Astrocyte (in vitro differentiated cells and primary cell): Measurements from ENCODE around the gene ARHGDIA. TPM values are rescaled to one million over a fixed set of nuclear protein-coding genes. Genes with fewer than 3 reads are reported as not detected.

Experiments used
- DNase-seq: peaks from one replicate; pipeline ENCODE4 v3.0.0-alpha.2; 2010; ENCODE audit warnings: low read depth
- FAIRE-seq: peaks from 2 replicates; lab custom pipeline; 2011; peaks lifted over from hg19 to GRCh38; lab: Jason Lieb, UNC
- H2AFZ ChIP-seq: 2 replicates; pipeline ENCODE4 v1.6.0; 2012; ENCODE audit warnings: low read depth, low read length, inconsistent platforms
- H3K27ac ChIP-seq: 2 replicates; pipeline ENCODE4 v1.5.1; 2011; ENCODE audit warnings: low read depth, low read length, inconsistent platforms
- H3K27me3 ChIP-seq: 2 replicates; pipeline ENCODE4 v1.6.0; 2011; ENCODE audit warnings: low read length, inconsistent platforms; ENCODE audit not compliant: insufficient read depth
- H3K36me3 ChIP-seq: 2 replicates; pipeline ENCODE4 v1.5.1; 2011; ENCODE audit warnings: low read length, inconsistent platforms; ENCODE audit not compliant: insufficient read depth
- H3K4me1 ChIP-seq: 2 replicates; pipeline ENCODE4 v1.5.1; 2011; ENCODE audit warnings: low read length, inconsistent platforms; ENCODE audit not compliant: insufficient read depth
- H3K4me2 ChIP-seq: 2 replicates; pipeline ENCODE4 v1.6.0; 2012; ENCODE audit warnings: low read length, inconsistent platforms
- H3K4me3 ChIP-seq: 2 replicates; pipeline ENCODE4 v1.5.1; 2011; ENCODE audit warnings: low read depth, mild to moderate bottlenecking, low read length, inconsistent platforms; ENCODE audit not compliant: insufficient read depth
- H3K79me2 ChIP-seq: 2 replicates; pipeline ENCODE4 v1.6.0; 2012; ENCODE audit warnings: mild to moderate bottlenecking, low read length, inconsistent platforms; ENCODE audit not compliant: insufficient read depth
- H3K9ac ChIP-seq: 2 replicates; pipeline ENCODE4 v1.6.0; 2012; ENCODE audit warnings: mild to moderate bottlenecking, low read length, inconsistent platforms
- H3K9me3 ChIP-seq: 2 replicates; pipeline ENCODE4 v1.5.1; 2012; ENCODE audit warnings: low read depth, mild to moderate bottlenecking, low read length, inconsistent platforms; ENCODE audit not compliant: insufficient read depth
- H4K20me1 ChIP-seq: 2 replicates; pipeline ENCODE4 v1.6.0; 2012; ENCODE audit warnings: low read length, inconsistent platforms; ENCODE audit not compliant: insufficient read depth
- H3K27ac Mint-ChIP-seq: one replicate; pipeline ENCODE4 v1.8.0; 2021; ENCODE audit warnings: mild to moderate bottlenecking, mixed read lengths; ENCODE audit not compliant: unreplicated experiment
- H3K27me3 Mint-ChIP-seq: one replicate; pipeline ENCODE4 v1.8.0; 2021; ENCODE audit warnings: low read depth, mixed read lengths; ENCODE audit not compliant: unreplicated experiment
- H3K36me3 Mint-ChIP-seq: one replicate; pipeline ENCODE4 v1.8.0; 2021; ENCODE audit warnings: low read depth, mixed read lengths; ENCODE audit not compliant: unreplicated experiment
- H3K4me1 Mint-ChIP-seq: one replicate; pipeline ENCODE4 v1.8.0; 2021; ENCODE audit warnings: low read depth, mixed read lengths; ENCODE audit not compliant: unreplicated experiment
- H3K4me3 Mint-ChIP-seq: one replicate; pipeline ENCODE4 v1.8.0; 2021; ENCODE audit warnings: mild to moderate bottlenecking, moderate library complexity, mixed read lengths; ENCODE audit not compliant: unreplicated experiment
- H3K9me3 Mint-ChIP-seq: one replicate; pipeline ENCODE4 v1.8.0; 2021; ENCODE audit warnings: mild to moderate bottlenecking, mixed read lengths; ENCODE audit not compliant: unreplicated experiment
- CTCF ChIP-seq: IDR thresholded peaks from 2 replicates; pipeline ENCODE4 v1.5.1; 2011; ENCODE audit warnings: low read depth, mild to moderate bottlenecking, inconsistent platforms, low read length, moderate library complexity; ENCODE audit not compliant: insufficient read depth
- EZH2 ChIP-seq: IDR thresholded peaks from 2 replicates; pipeline ENCODE4 v1.6.1; 2012; ENCODE audit warnings: mild to moderate bottlenecking, low read length, inconsistent platforms; ENCODE audit not compliant: insufficient read depth
- total RNA-seq: library from RNA; stranded (reverse); gene quantifications from 2 replicates; pipeline ENCODE4 v1.2.1, GENCODE V29; 2021

The ARHGDIA gene
- total RNA-seq, 1 donor from 2014 or later: 352 TPM

GRCh38 chr17:81825841-81826466 lies 45.2 kb downstream of the ARHGDIA start:
- H2AFZ ChIP-seq: no peak overlapping the region
- no peak overlapping the region for H3K4me3 Mint-ChIP-seq

GRCh38 chr17:81824595-81824994 lies 46.5 kb downstream of the ARHGDIA start:
- Mint-ChIP-seq H3K27ac (no peak overlapping the region), H3K27me3 (peaks cover 3% of the 10 kb centered on the region), H3K4me1 (peaks cover 4% of the 10 kb centered on the region), H3K36me3 (no peaks in the 10 kb centered on the region), H3K4me3 (no peak overlapping the region), H3K9me3 (no peaks in the 10 kb centered on the region)
- no peak for FAIRE-seq
- no peaks in the 10 kb centered on the region for H3K36me3 ChIP-seq
- no peak overlapping the region for H2AFZ ChIP-seq
- no peaks in the 10 kb centered on the region for H3K4me1 ChIP-seq
- no peak overlapping the region for H3K4me3 ChIP-seq
- H3K9ac ChIP-seq: no peak overlapping the region
- H4K20me1 ChIP-seq: peaks cover 42% of the 10 kb centered on the region
- H3K27me3 ChIP-seq: no peaks in the 10 kb centered on the region
- TF ChIP-seq CTCF (no peak), EZH2 (no peak)
- H3K79me2 ChIP-seq: peaks cover 37% of the 10 kb centered on the region
- no peaks in the 10 kb centered on the region for H3K9me3 ChIP-seq
- no peak overlapping the region for H3K27ac ChIP-seq
- DNase-seq: no peak
- H3K4me2 ChIP-seq: no peak overlapping the region

More at GRCh38 chr17:81825841-81826466, 45.2 kb downstream of the ARHGDIA start:
- no peak for TF ChIP-seq EZH2
- TF ChIP-seq CTCF: no peak
- no peak overlapping the region for H3K27ac Mint-ChIP-seq
- H3K4me1 Mint-ChIP-seq: peaks cover 6% of the 10 kb centered on the region
- H3K9me3 Mint-ChIP-seq: no peaks in the 10 kb centered on the region
- Histone ChIP-seq H3K9ac (no peak overlapping the region), H3K79me2 (peaks cover 48% of the 10 kb centered on the region), H4K20me1 (peaks cover 48% of the 10 kb centered on the region), H3K9me3 (no peaks in the 10 kb centered on the region), H3K4me3 (no peak overlapping the region), H3K27me3 (no peaks in the 10 kb centered on the region), H3K4me1 (no peaks in the 10 kb centered on the region), H3K36me3 (no peaks in the 10 kb centered on the region), H3K4me2 (no peak overlapping the region), H3K27ac (no peak overlapping the region)
- FAIRE-seq (no peak), DNase-seq (no peak)
- H3K36me3 Mint-ChIP-seq: no peaks in the 10 kb centered on the region
- H3K27me3 Mint-ChIP-seq: peaks cover 3% of the 10 kb centered on the region

GRCh38 chr17:81823820-81824550 lies 47.2 kb downstream of the ARHGDIA start:
- FAIRE-seq (no peak), DNase-seq (no peak)
- Histone ChIP-seq H3K36me3 (no peaks in the 10 kb centered on the region), H3K9me3 (no peaks in the 10 kb centered on the region), H3K79me2 (peaks cover 31% of the 10 kb centered on the region), H3K4me3 (no peak overlapping the region), H4K20me1 (peaks cover 38% of the 10 kb centered on the region), H3K27ac (no peak overlapping the region), H3K27me3 (no peaks in the 10 kb centered on the region), H2AFZ (no peak overlapping the region), H3K9ac (no peak overlapping the region), H3K4me2 (no peak overlapping the region), H3K4me1 (no peaks in the 10 kb centered on the region)
- TF ChIP-seq CTCF: no peak
- TF ChIP-seq EZH2: no peak
- Mint-ChIP-seq H3K27ac (no peak overlapping the region), H3K9me3 (no peaks in the 10 kb centered on the region), H3K4me1 (peaks cover 3% of the 10 kb centered on the region), H3K27me3 (peaks cover 3% of the 10 kb centered on the region), H3K4me3 (no peak overlapping the region), H3K36me3 (no peaks in the 10 kb centered on the region)
